ENCODE measurements around the gene SMIM43.

- TF ChIP-seq ESRRA (CRISPR knock-in tag; IDR thresholded peaks at IDR 0.05; ENCODE audit: borderline replicate concordance) = no peak
- TF ChIP-seq ATF3 (CRISPR knock-in tag; conservative IDR thresholded peaks at IDR 0.05) = no peak
- no peak for TF ChIP-seq CTCF (IDR thresholded peaks at IDR 0.05)
- TF ChIP-seq ZNF138 (CRISPR knock-in tag; conservative IDR thresholded peaks at IDR 0.05) = no peak
- no peak for TF ChIP-seq E2F1 (CRISPR knock-in tag; IDR thresholded peaks at IDR 0.05)
- no peak for TF ChIP-seq CREB1 (CRISPR knock-in tag; IDR thresholded peaks at IDR 0.05)
- TF ChIP-seq SMAD3 (CRISPR knock-in tag; IDR thresholded peaks at IDR 0.05; ENCODE audit: borderline replicate concordance) = no peak
- TF ChIP-seq USF1 (CRISPR knock-in tag; IDR thresholded peaks at IDR 0.05) = no peak
- TF ChIP-seq TP53 (CRISPR knock-in tag; IDR thresholded peaks at IDR 0.05) = no peak
- no peak for TF ChIP-seq ZNF263 (CRISPR knock-in tag; IDR thresholded peaks at IDR 0.05; ENCODE audit: low read depth)
- no peak for TF ChIP-seq ZNF219 (CRISPR knock-in tag; IDR thresholded peaks at IDR 0.05; ENCODE audit: borderline replicate concordance)
- TF ChIP-seq SP1 (CRISPR knock-in tag; conservative IDR thresholded peaks at IDR 0.05) = no peak
- no peak for TF ChIP-seq MAX (CRISPR knock-in tag; IDR thresholded peaks at IDR 0.05)
Observed at GRCh38 chr4:121758925-121759568, 5.9 kb downstream of the SMIM43 start.
